CD14-positive monocyte (primary cell): ENCODE measurements around the gene SNHG17. TPM values are rescaled to one million over a fixed set of nuclear protein-coding genes. Genes with fewer than 3 reads are reported as not detected.

Experiments used
- DNase-seq, 3 donors: peaks; one replicate each; pipeline ENCODE4 v3.0.0-alpha.2; 2011 to 2022
- H2AFZ ChIP-seq: 2 replicates; pipeline ENCODE4 v1.6.0; 2012; ENCODE audit warnings: mild to moderate bottlenecking, low read depth, low read length, inconsistent platforms; ENCODE audit not compliant: insufficient read depth, poor library complexity, severe bottlenecking
- H3K27ac ChIP-seq, 2 donors: 1 replicate in 1 of 2; 2 replicates in 1 of 2; pipeline ENCODE4 v1.5.1; 2012 to 2013; ENCODE audit warnings: low read length in 2 of 2, control low read depth in 1 of 2, inconsistent platforms in 1 of 2, low read depth in 1 of 2, mild to moderate bottlenecking in 1 of 2
- H3K27me3 ChIP-seq, 2 donors: one replicate each; pipeline versions ENCODE4 v1.6.0 to v1.6.1; 2011 to 2013; ENCODE audit warnings: low read length in 2 of 2; ENCODE audit not compliant: control insufficient read depth in 2 of 2, insufficient read depth in 2 of 2
- H3K36me3 ChIP-seq, 2 donors: replicated peaks in 1 of 2; 1 replicate in 1 of 2; 2 replicates in 1 of 2; pipeline versions ENCODE4 v1.5.1 to v1.6.1; 2012 to 2013; ENCODE audit warnings: low read length in 2 of 2, control low read depth in 1 of 2, inconsistent platforms in 1 of 2, mild to moderate bottlenecking in 1 of 2; ENCODE audit not compliant: insufficient read depth in 2 of 2, control insufficient read depth in 1 of 2
- H3K4me1 ChIP-seq, 2 donors: 1 replicate in 1 of 2; 2 replicates in 1 of 2; pipeline versions ENCODE4 v1.5.1 to v1.6.1; 2012 to 2013; ENCODE audit warnings: low read length in 2 of 2, control low read depth in 1 of 2, inconsistent platforms in 1 of 2, mild to moderate bottlenecking in 1 of 2, moderate library complexity in 1 of 2; ENCODE audit not compliant: insufficient read depth in 2 of 2, control insufficient read depth in 1 of 2
- H3K4me2 ChIP-seq: replicated peaks from 2 replicates; pipeline ENCODE3; 2012; ENCODE audit warnings: low read length, moderate library complexity, mild to moderate bottlenecking; ENCODE audit not compliant: poor library complexity, severe bottlenecking; ENCODE audit errors: extremely low read depth
- H3K4me3 ChIP-seq, 3 experiments: fragments of 200-600 bp in 1 of 3; sonication (generic) in 1 of 3; replicated peaks in 1 of 3; 1 replicate in 2 of 3; 2 replicates in 1 of 3; pipeline ENCODE4 v1.5.1; 2011 to 2013; ENCODE audit warnings: low read length in 3 of 3, mild to moderate bottlenecking in 3 of 3, control low read depth in 2 of 3, low read depth in 2 of 3, inconsistent platforms in 1 of 3, moderate library complexity in 1 of 3
- H3K79me2 ChIP-seq: 2 replicates; pipeline ENCODE4 v1.6.0; 2012; ENCODE audit warnings: mild to moderate bottlenecking, control low read depth, inconsistent platforms, low read length, moderate library complexity; ENCODE audit not compliant: insufficient read depth
- H3K9ac ChIP-seq: 2 replicates; pipeline ENCODE4 v1.6.0; 2017; ENCODE audit warnings: low read length, mild to moderate bottlenecking; ENCODE audit not compliant: insufficient read depth, poor library complexity, severe bottlenecking
- H3K9me3 ChIP-seq, 2 donors: replicated peaks in 1 of 2; 1 replicate in 1 of 2; 2 replicates in 1 of 2; pipeline versions ENCODE4 v1.5.1 to v1.6.1; 2012 to 2013; ENCODE audit warnings: low read length in 2 of 2, control low read depth in 1 of 2; ENCODE audit not compliant: control insufficient read depth in 1 of 2, insufficient read depth in 1 of 2
- H4K20me1 ChIP-seq: 2 replicates; pipeline ENCODE4 v1.6.0; 2012; ENCODE audit warnings: mild to moderate bottlenecking, low read length, control low read depth, moderate library complexity; ENCODE audit not compliant: insufficient read depth
- H3K27ac Mint-ChIP-seq, 7 donors: one replicate each; pipeline ENCODE4 v1.8.0; 2020; ENCODE audit warnings: mild to moderate bottlenecking in 7 of 7, mixed read lengths in 7 of 7, moderate library complexity in 6 of 7, inconsistent platforms in 2 of 7
- H3K27me3 Mint-ChIP-seq, 3 donors: one replicate each; pipeline ENCODE4 v1.8.0; 2021 to 2022; ENCODE audit warnings: low read depth in 3 of 3, mild to moderate bottlenecking in 3 of 3, mixed read lengths in 3 of 3, moderate library complexity in 3 of 3, inconsistent platforms in 1 of 3
- H3K36me3 Mint-ChIP-seq, 2 donors: one replicate each; pipeline ENCODE4 v1.8.0; 2020; ENCODE audit warnings: mixed read lengths in 2 of 2, inconsistent platforms in 1 of 2, mild to moderate bottlenecking in 1 of 2
- H3K4me1 Mint-ChIP-seq: one replicate; pipeline ENCODE4 v1.8.0; 2020; ENCODE audit warnings: mild to moderate bottlenecking, mixed read lengths
- H3K4me3 Mint-ChIP-seq, 2 donors: one replicate each; pipeline ENCODE4 v1.8.0; 2020; ENCODE audit warnings: mild to moderate bottlenecking in 2 of 2, mixed read lengths in 2 of 2, moderate library complexity in 1 of 2
- H3K9me3 Mint-ChIP-seq, 7 donors: one replicate each; pipeline ENCODE4 v1.8.0; 2020 to 2022; ENCODE audit warnings: mixed read lengths in 7 of 7, mild to moderate bottlenecking in 6 of 7, moderate library complexity in 6 of 7, inconsistent platforms in 2 of 7
- WGBS: methylation state at CpG from one replicate; pipeline ENCODE4 v1.1.5; 2013; ENCODE audit warnings: missing lambda C conversion rate; ENCODE audit not compliant: insufficient coverage; 5-methylcytosine and 5-hydroxymethylcytosine counted together
- intact Hi-C, 2 donors: fragments of 100-400 bp; cut with micrococcal nuclease; formaldehyde crosslinking; loops; one replicate each; pipeline versions ENCODE4 v1.15.0 to v1.15.1; 2023
- polyA plus RNA-seq, 3 donors: library from polyadenylated mRNA; depleted of rRNA in 1 of 3; unstranded in 2 of 3; stranded (reverse) in 1 of 3; fragments of 300-500 nt in 2 of 3; fragments of >200 nt in 1 of 3; fragmentation: Illumina TruSeq in 2 of 3; gene quantifications; 1 replicate in 2 of 3; 2 replicates in 1 of 3; pipeline ENCODE4 v1.2.3, GENCODE V29; 2012 to 2021
- TF ChIP-seq, protein P1 (sequence below): fragments of 200-600 bp; IDR thresholded peaks from one replicate; pipeline ENCODE4 v1.8.0; 2022; ENCODE audit warnings: antibody characterized with exemption, mild to moderate bottlenecking

The SNHG17 gene
- polyA plus RNA-seq, 3 donors = 10.1 to 32.4 (median 29.2) TPM

DNA sequence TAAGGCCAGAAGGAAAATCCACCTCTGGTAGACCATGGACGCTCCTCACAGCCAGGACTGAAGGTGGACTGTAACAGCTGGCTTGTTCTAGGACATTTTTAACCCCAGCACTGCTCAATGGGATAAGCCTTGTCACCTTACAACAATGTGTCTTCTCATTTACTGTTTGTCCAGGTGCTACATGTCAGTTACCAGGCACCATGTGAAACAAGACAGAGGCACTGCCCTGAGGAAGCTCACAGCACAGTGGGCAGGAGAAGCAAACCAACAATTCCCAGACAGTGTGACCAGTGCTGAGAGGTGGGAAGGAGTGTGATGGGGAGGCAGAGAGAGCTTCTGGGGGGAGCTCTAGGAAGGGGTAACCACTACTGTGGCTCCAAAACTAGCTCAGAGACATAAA is 10.7 kb downstream of the SNHG17 start:
- H3K27me3 Mint-ChIP-seq = peaks cover 0 to 5% (median 2%) of the 10 kb centered on the region in 3 donors
- H3K4me2 ChIP-seq = no peak overlapping the region
- H3K9me3 ChIP-seq = no peaks in the 10 kb centered on the region
- no peak overlapping the region for H3K4me3 Mint-ChIP-seq
- H3K4me1 Mint-ChIP-seq = no peaks in the 10 kb centered on the region
- H3K4me3 ChIP-seq = no peak overlapping the region
- intact Hi-C loops = no loop called here
- H3K4me1 ChIP-seq = no peaks in the 10 kb centered on the region
- H3K36me3 Mint-ChIP-seq = peaks cover 94 to 100% of the 10 kb centered on the region in 2 donors
- no peak overlapping the region for H3K9ac ChIP-seq
- H4K20me1 ChIP-seq = peaks cover 81% of the 10 kb centered on the region
- no peaks in the 10 kb centered on the region for H3K27me3 ChIP-seq
- H3K27ac ChIP-seq = no peak overlapping the region
- no peak overlapping the region for H2AFZ ChIP-seq
- TF ChIP-seq, protein P1, sequence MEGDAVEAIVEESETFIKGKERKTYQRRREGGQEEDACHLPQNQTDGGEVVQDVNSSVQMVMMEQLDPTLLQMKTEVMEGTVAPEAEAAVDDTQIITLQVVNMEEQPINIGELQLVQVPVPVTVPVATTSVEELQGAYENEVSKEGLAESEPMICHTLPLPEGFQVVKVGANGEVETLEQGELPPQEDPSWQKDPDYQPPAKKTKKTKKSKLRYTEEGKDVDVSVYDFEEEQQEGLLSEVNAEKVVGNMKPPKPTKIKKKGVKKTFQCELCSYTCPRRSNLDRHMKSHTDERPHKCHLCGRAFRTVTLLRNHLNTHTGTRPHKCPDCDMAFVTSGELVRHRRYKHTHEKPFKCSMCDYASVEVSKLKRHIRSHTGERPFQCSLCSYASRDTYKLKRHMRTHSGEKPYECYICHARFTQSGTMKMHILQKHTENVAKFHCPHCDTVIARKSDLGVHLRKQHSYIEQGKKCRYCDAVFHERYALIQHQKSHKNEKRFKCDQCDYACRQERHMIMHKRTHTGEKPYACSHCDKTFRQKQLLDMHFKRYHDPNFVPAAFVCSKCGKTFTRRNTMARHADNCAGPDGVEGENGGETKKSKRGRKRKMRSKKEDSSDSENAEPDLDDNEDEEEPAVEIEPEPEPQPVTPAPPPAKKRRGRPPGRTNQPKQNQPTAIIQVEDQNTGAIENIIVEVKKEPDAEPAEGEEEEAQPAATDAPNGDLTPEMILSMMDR = no peak
- peak overlapping the region in 1 of 7 donors; percentile 27 for H3K27ac Mint-ChIP-seq
- H3K36me3 ChIP-seq = peaks cover 98 to 100% of the 10 kb centered on the region in 2 donors
- H3K79me2 ChIP-seq = peaks cover 59% of the 10 kb centered on the region
- DNase-seq = no peak
- H3K9me3 Mint-ChIP-seq = no peaks in the 10 kb centered on the region
- WGBS = 100% methylated on average over 1 of the region's 1 CpG

DNA sequence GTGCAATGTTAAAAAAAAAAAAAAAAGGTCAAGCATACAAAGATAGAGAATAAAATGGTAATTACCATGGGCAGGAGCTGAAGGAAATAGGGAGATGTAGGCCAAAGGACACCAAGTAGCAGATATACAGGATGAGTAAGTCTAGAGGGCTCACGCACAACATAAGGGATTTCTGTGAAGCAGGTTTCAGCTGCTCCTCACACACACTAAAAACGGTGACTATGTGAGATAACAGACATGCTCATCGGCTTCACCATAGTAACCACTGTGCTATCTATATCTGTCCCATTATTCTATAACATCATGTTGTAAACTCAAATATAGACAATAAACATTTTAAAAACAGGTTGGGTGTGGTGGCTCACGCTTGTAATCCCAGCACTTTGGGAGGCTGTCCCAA is 11.6 kb downstream of the SNHG17 start:
- H3K36me3 Mint-ChIP-seq = peaks cover 93 to 100% of the 10 kb centered on the region in 2 donors
- H3K4me2 ChIP-seq = no peak overlapping the region

More for the DNA sequence above, 11.6 kb downstream of the SNHG17 start:
- peaks cover 98 to 100% of the 10 kb centered on the region in 2 donors for H3K36me3 ChIP-seq
- no peak overlapping the region for H2AFZ ChIP-seq
- H3K9ac ChIP-seq = no peak overlapping the region
- Mint-ChIP-seq H3K27me3 (peaks cover 0 to 5% (median 0%) of the 10 kb centered on the region in 3 donors), H3K9me3 (no peaks in the 10 kb centered on the region), H3K27ac (no peak overlapping the region), H3K4me1 (no peaks in the 10 kb centered on the region), H3K4me3 (no peak overlapping the region)
- TF ChIP-seq, protein P1 = no peak
- DNase-seq = no peak
- no CpG with 5 or more reads among the region's 4 CpGs for WGBS
- no peak overlapping the region for H3K27ac ChIP-seq
- no peaks in the 10 kb centered on the region for H3K4me1 ChIP-seq
- H3K27me3 ChIP-seq = no peaks in the 10 kb centered on the region
- intact Hi-C loops = no loop called here
- H3K4me3 ChIP-seq = no peak overlapping the region
- no peaks in the 10 kb centered on the region for H3K9me3 ChIP-seq
- H3K79me2 ChIP-seq = peaks cover 51% of the 10 kb centered on the region
- H4K20me1 ChIP-seq = peaks cover 72% of the 10 kb centered on the region
